ENCODE measurements around the gene MIOX. TPM values are rescaled to one million over a fixed set of nuclear protein-coding genes. Genes with fewer than 3 reads are reported as not detected.
A peak's percentile ranks its signal among the peaks of the same experiment; 100 is the strongest.

Gene MIOX
- total RNA-seq, 2 donors from 2014 or later, result not detected

GRCh38 chr22:50476868-50477267, 9.8 kb upstream of the MIOX start:
- DNase-seq (ENCODE audit: low spot score) (no peak), ATAC-seq (ENCODE audit: insufficient number of reproducible peaks, low FRiP score, low read depth) (no peak)
- Histone ChIP-seq H3K27ac (no peak overlapping the region), H3K4me1 (ENCODE audit: control insufficient read depth in 1 of 2, low read depth in 2 of 2) (peaks cover 23 to 27% of the 10 kb centered on the region in 2 donors), H3K27me3 (replicated peaks; ENCODE audit: insufficient read depth) (no peaks in the 10 kb centered on the region), H3K4me3 (no peak overlapping the region), H3K9me3 (no peaks in the 10 kb centered on the region), H3K36me3 (no peaks in the 10 kb centered on the region)
- no peak for TF ChIP-seq CTCF (IDR thresholded peaks at IDR 0.05)

- no peak overlapping the region for H3K4me3 ChIP-seq
- peaks cover 14 to 17% of the 10 kb centered on the region in 2 donors for H3K4me1 ChIP-seq (ENCODE audit: control insufficient read depth in 1 of 2, low read depth in 2 of 2)
- H3K9me3 ChIP-seq, result no peaks in the 10 kb centered on the region
- no peaks in the 10 kb centered on the region for H3K27me3 ChIP-seq (replicated peaks; ENCODE audit: insufficient read depth)
- DNase-seq (ENCODE audit: low spot score) (no peak), ATAC-seq (ENCODE audit: insufficient number of reproducible peaks, low FRiP score, low read depth) (no peak)
- TF ChIP-seq CTCF (IDR thresholded peaks at IDR 0.05), result no peak
- H3K36me3 ChIP-seq, result no peaks in the 10 kb centered on the region
- no peak overlapping the region for H3K27ac ChIP-seq
These were observed 8.7 kb upstream of the MIOX start for GRCh38 chr22:50477923-50478322.

GRCh38 chr22:50479721-50480120, 6.9 kb upstream of the MIOX start:
- Histone ChIP-seq H3K27me3 (replicated peaks; ENCODE audit: insufficient read depth) (no peaks in the 10 kb centered on the region), H3K4me1 (ENCODE audit: control insufficient read depth in 1 of 2, low read depth in 2 of 2) (peaks cover 4 to 6% of the 10 kb centered on the region in 2 donors), H3K9me3 (no peaks in the 10 kb centered on the region), H3K27ac (no peak overlapping the region), H3K36me3 (no peaks in the 10 kb centered on the region), H3K4me3 (no peak overlapping the region)
- ATAC-seq (ENCODE audit: insufficient number of reproducible peaks, low FRiP score, low read depth) (no peak), DNase-seq (ENCODE audit: low spot score) (no peak)
- TF ChIP-seq CTCF (IDR thresholded peaks at IDR 0.05), result no peak

- H3K9me3 ChIP-seq, result no peaks in the 10 kb centered on the region
- no peak for DNase-seq (ENCODE audit: low spot score)
- H3K27ac ChIP-seq, result no peak overlapping the region
- no peaks in the 10 kb centered on the region for H3K27me3 ChIP-seq (replicated peaks; ENCODE audit: insufficient read depth)
- no peaks in the 10 kb centered on the region for H3K4me1 ChIP-seq (ENCODE audit: control insufficient read depth in 1 of 2, low read depth in 2 of 2)
- no peak for TF ChIP-seq CTCF (IDR thresholded peaks at IDR 0.05)
- no peak for ATAC-seq (ENCODE audit: insufficient number of reproducible peaks, low FRiP score, low read depth)
- peak overlapping the region; percentile 64 for H3K4me3 ChIP-seq
- no peaks in the 10 kb centered on the region for H3K36me3 ChIP-seq
These were observed 5.6 kb upstream of the MIOX start for GRCh38 chr22:50481045-50481439.

GRCh38 chr22:50481440-50482106, 5.1 kb upstream of the MIOX start, which contains the start of gene ADM2:
TSS of gene ADM2 (plus strand) at chr22:50481543. CDS start at chr22:50481848, 305 bp downstream.
- Histone ChIP-seq H3K4me3 (peak within 1 kb of the TSS; percentile 64), H3K9me3 (no peaks in the 10 kb centered on the region), H3K27me3 (replicated peaks; ENCODE audit: insufficient read depth) (no peaks in the 10 kb centered on the region), H3K36me3 (no peaks in the 10 kb centered on the region), H3K4me1 (ENCODE audit: control insufficient read depth in 1 of 2, low read depth in 2 of 2) (no peaks in the 10 kb centered on the region), H3K27ac (no peak within 1 kb of the TSS)
- ATAC-seq (ENCODE audit: insufficient number of reproducible peaks, low FRiP score, low read depth) (no peak), DNase-seq (ENCODE audit: low spot score) (no peak)
- TF ChIP-seq CTCF (IDR thresholded peaks at IDR 0.05), result no peak

All from thoracic aorta (tissue), 2 donors.